Testis (tissue), 2 donors: ENCODE measurements around the gene SNX11.

ENCODE experiments used
- POLR2A ChIP-seq: fragments of 450-650 bp; IDR thresholded peaks from one replicate; pipeline ENCODE4 v1.6.1; 2017; ENCODE audit warnings: antibody characterized with exemption, mild to moderate bottlenecking, moderate library complexity
- TF ChIP-seq, protein P1 (sequence below), 3 experiments: fragments of 450-650 bp in 2 of 3; fragments of 200-600 bp in 1 of 3; sonication (generic) in 1 of 3; IDR thresholded peaks; one replicate each; pipeline ENCODE4 v1.5.1; 2016 to 2019; ENCODE audit warnings: antibody characterized with exemption in 3 of 3, mild to moderate bottlenecking in 2 of 3, moderate library complexity in 1 of 3

- TF ChIP-seq POLR2A = no peak
- TF ChIP-seq, protein P1, sequence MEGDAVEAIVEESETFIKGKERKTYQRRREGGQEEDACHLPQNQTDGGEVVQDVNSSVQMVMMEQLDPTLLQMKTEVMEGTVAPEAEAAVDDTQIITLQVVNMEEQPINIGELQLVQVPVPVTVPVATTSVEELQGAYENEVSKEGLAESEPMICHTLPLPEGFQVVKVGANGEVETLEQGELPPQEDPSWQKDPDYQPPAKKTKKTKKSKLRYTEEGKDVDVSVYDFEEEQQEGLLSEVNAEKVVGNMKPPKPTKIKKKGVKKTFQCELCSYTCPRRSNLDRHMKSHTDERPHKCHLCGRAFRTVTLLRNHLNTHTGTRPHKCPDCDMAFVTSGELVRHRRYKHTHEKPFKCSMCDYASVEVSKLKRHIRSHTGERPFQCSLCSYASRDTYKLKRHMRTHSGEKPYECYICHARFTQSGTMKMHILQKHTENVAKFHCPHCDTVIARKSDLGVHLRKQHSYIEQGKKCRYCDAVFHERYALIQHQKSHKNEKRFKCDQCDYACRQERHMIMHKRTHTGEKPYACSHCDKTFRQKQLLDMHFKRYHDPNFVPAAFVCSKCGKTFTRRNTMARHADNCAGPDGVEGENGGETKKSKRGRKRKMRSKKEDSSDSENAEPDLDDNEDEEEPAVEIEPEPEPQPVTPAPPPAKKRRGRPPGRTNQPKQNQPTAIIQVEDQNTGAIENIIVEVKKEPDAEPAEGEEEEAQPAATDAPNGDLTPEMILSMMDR (IDR thresholded peaks at IDR 0.05) = no peak
Observed at GRCh38 chr17:48143629-48144028, 36.1 kb downstream of the SNX11 start.
